NB4 (cell line): ENCODE measurements around the gene LTBP1.

Experiments used
- TF ChIP-seq, protein P1 (sequence below): IDR thresholded peaks from 2 replicates; pipeline ENCODE4 v1.6.1; 2011; ENCODE audit warnings: low read depth, low read length
- TF ChIP-seq, protein P2 (sequence below): IDR thresholded peaks from one replicate; pipeline ENCODE4 v1.5.1; 2012; ENCODE audit warnings: low read depth, low read length

- TF ChIP-seq, protein P1, sequence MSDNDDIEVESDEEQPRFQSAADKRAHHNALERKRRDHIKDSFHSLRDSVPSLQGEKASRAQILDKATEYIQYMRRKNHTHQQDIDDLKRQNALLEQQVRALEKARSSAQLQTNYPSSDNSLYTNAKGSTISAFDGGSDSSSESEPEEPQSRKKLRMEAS: no peak
- TF ChIP-seq, protein P2, sequence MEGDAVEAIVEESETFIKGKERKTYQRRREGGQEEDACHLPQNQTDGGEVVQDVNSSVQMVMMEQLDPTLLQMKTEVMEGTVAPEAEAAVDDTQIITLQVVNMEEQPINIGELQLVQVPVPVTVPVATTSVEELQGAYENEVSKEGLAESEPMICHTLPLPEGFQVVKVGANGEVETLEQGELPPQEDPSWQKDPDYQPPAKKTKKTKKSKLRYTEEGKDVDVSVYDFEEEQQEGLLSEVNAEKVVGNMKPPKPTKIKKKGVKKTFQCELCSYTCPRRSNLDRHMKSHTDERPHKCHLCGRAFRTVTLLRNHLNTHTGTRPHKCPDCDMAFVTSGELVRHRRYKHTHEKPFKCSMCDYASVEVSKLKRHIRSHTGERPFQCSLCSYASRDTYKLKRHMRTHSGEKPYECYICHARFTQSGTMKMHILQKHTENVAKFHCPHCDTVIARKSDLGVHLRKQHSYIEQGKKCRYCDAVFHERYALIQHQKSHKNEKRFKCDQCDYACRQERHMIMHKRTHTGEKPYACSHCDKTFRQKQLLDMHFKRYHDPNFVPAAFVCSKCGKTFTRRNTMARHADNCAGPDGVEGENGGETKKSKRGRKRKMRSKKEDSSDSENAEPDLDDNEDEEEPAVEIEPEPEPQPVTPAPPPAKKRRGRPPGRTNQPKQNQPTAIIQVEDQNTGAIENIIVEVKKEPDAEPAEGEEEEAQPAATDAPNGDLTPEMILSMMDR: no peak
Measured at GRCh38 chr2:32981612-32982011, 34.9 kb downstream of the LTBP1 start.
